ENCODE results near the gene FAM168B.
"Not testable (repeated sequence)": the region's sequence is repeated elsewhere in the genome, so short reads cannot be mapped to it uniquely, and the experiment has no call there.

FAM168B gene, protein sequence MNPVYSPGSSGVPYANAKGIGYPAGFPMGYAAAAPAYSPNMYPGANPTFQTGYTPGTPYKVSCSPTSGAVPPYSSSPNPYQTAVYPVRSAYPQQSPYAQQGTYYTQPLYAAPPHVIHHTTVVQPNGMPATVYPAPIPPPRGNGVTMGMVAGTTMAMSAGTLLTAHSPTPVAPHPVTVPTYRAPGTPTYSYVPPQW

GRCh38 chr2:131093006-131093695 lies at the start of gene FAM168B:
FAM168B (minus strand) TSS chr2:131093460; CDS start chr2:131082646, 10,814 bp downstream.
- peak; percentile 91 for DNase-seq

DNA sequence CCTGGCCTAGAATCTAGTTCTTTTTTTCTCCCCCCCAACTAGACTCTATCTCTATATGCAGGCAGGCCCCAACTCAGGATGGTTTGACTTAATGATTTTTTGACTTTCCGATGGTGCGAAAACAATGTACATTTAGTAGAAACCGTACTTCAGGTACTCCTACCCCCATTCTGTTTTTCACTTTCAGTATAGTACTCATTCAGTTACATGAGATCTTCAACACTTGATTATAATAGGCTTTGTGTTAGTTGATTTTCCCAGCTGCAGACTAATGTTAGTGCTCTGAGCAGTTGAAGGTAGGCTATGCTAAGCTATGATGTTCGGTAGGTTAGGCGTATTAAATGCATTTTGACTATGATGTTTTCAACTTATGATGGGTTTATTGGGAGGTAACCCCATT lies 49.6 kb upstream of the FAM168B start:
- DNase-seq, result no peak

DNA sequence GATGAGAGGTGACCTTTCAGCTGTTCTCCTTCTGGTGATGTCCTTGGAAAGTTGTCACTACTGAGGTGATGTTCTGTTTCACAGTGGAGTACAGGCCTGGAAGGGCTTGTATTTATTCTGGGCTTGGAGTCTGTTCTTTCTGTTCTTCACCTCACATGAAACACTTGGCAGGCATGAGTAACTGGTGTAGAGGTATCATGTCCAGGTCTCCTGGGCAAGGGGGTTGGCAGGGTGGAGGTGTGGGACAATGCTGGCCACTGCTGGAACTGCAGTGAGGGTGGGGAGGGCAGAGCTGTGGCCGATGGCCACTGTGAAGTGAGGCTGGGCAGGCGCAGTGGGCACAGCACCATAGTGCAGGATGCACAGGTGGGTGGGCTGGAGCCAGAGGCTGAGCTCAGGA lies 47.3 kb upstream of the FAM168B start:
- DNase-seq, result no peak

DNA sequence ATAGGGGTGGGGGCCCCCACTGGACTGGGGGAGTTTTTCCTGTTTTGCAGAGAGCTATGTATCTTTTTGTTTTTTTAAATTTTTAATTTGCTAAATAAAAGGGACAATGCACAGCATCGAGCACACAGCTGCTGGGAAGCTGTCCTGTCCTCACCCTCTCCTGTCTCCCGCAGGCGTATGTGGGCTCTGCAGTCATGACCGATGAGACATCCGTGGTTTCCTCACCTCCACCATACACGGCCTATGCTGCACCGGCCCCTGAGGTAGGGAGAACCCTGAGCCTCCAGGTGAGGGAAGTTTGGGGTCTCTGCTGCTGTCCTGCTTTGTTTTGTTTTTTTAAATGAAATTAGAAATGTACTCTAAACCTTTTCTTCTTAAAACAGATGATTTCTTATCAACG lies 39.5 kb upstream of the FAM168B start:
- no peak for DNase-seq

DNA sequence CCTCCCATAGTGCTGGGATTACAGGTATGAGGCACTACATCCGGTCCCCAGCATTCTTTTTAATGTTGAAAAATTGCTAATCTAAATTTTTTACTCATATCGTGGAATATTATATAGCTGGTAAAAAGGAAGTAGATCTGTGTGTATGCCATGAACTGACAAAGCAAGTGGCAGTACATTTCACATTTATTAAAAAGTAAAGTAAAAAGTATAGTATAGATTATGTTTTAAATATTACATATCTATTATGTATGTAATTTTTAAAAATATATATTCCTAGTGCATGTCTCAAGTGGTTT lies 37.0 kb upstream of the FAM168B start:
- DNase-seq, result no peak

GRCh38 chr2:131127981-131128380 lies 34.7 kb upstream of the FAM168B start:
- DNase-seq, result no peak

- no peak for DNase-seq
These were observed 33.8 kb upstream of the FAM168B start for GRCh38 chr2:131127076-131127475.

- no peak for DNase-seq
These were observed 33.2 kb upstream of the FAM168B start for GRCh38 chr2:131126436-131126835.

- no peak for DNase-seq
These were observed 32.0 kb upstream of the FAM168B start for GRCh38 chr2:131125195-131125757.

DNA sequence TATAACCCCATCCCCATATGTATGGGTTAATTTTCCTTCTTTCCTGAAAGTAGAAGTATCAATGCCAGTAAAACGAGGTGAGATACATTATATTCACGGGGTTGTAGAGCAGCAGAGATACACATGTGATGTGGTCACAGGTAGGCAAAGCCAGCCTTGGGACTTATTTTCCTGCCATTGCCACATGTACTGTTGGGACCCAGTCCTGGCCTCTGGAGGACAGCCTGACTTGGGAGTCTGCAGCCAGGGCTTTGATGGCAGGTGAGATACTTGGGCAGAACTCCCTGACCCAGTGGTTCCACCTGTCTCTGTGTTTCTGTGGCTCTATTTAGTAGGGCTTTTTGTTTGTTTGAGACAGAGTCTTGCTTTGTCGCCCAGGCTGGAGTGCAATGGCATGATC lies 29.9 kb upstream of the FAM168B start:
- DNase-seq, result no peak

- no peak for DNase-seq
These were observed 29.2 kb upstream of the FAM168B start for GRCh38 chr2:131122496-131122895.

- no peak for DNase-seq
These were observed 28.2 kb upstream of the FAM168B start for GRCh38 chr2:131121464-131121863.

GRCh38 chr2:131120815-131121317 lies 27.6 kb upstream of the FAM168B start:
- DNase-seq, result no peak

- peak; percentile 49 for DNase-seq
These were observed 22.5 kb upstream of the FAM168B start for GRCh38 chr2:131115752-131116151.

DNA sequence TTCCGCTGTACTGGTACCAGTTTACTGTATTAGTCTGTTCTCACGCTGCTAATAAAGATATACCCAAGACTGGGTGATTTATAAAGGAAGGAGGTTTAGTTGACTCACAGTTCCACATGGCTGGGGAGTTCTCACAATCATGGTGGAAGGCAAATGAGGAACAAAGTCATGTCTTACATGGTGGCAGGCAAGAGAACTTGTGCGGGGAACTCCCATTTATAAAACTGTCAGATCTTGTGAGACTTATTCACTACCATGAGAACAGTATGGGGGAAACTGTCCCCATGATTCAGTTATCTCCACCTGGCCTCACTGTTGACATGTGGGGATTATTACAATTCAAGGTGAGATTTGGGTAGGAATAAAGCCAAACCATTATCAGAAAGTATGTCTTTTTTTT lies 21.7 kb upstream of the FAM168B start:
- not testable (repeated sequence) for DNase-seq

GRCh38 chr2:131113566-131114227 lies 20.4 kb upstream of the FAM168B start:
- no peak for DNase-seq

GRCh38 chr2:131112529-131112928 lies 19.3 kb upstream of the FAM168B start:
- peak; percentile 40 for DNase-seq

DNA sequence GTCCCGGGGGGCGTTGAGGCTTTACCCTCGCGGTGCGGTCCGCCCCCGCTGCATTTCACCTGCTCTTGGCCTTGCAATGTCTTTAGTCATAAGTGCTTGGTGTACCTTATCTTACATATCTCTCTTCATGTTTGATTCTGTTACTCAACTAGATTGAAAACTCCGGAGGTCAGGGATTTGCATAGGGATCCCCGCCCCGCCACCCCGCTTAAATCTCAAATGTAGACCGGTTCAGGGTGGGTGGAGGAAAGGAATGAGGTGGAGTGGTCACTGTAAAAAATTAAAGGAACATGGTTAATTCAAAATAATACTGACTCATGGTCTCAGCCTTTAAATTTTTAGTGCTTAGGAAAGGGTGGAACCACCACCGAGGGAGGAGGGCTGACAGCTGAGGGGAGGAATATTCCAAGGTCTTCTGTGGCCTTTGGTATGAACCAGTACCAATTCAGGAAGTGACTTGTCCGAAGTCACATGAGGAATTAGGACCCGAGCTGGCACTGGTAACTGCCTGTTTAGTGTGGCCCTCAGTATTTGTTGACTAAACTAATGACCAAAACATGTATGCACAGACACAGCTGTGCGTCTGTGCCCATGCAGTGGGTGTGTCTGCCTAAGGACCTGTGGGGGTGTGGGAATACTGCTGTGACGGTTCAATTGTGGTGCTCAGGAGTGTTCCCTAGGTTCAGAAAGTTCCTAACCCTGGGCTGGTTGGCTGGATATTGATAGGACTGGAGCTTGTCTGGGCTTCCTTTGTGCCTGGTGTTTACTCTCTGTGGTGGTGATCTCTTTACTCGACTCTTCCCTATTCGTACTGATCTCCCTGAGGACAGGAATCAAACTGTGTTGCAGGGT lies 12.9 kb upstream of the FAM168B start:
- DNase-seq, result peak; percentile 72

DNA sequence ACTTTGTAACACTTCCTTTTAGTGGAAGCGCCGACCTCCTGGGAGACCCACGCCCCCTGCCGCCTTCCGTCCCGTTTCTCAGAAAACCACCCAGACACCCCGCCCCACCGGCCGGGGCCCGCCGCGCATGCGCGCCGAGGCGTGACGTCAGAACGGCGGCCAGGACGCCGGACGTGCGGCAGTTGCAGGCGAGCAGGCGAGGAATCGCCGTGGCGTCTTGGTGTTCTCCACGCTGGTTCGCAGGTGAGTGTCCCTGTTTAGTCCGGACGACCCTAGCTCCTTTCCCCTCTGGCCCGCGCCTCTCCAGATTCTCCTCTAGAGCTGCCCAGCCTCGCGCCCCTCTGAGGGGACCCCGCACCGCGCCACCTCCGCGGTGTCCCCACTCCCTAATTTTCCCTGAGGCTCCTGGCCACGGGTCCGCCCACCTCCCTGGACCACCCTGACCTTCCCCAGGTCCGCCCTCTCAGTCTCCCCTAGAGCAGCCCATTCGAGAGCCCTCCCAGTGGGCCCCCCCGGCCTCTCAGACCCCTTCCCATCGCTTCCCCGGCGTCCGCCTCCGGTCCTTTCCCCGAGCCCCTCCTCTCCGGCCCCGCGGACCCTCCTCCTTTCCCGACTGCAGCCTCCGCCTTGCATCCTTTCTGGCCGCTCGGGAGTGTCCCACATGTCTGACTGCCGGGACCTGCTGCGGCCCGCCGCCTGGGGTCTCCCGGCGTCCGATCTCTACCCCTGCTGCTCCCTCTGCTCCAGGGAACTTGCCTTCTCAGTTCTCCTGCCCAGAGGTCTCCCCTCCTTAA lies 12.1 kb upstream of the FAM168B start, which contains the start of gene PLEKHB2:
TSS of gene PLEKHB2 (plus strand) at position 181 of the 794 bp plus-strand sequence. CDS start 15,606 bp downstream, outside the sequence.
- peak; percentile 92 for DNase-seq

GRCh38 chr2:131104487-131105155 lies 11.4 kb upstream of the FAM168B start:
- peak; percentile 74 for DNase-seq

DNA sequence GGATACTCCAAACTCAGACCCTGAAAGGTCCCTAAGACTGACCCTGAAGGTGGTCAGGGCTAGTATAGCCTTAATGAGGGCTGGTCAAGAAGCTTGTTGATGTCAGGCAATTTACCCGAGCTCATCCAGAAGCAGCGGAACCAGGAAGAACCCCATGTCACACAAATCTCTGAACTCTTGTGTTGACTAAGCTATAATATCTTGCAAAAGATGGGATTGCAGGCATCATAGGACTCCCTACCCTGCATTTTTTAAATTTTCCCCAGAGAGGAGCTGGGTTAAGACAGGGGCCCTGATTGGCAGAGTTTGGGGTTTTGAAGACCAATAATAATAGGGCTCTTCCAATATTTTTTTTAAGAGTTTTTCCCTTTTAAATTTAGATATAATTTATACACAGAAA lies 9.9 kb upstream of the FAM168B start:
- no peak for DNase-seq
